Endothelial cell of umbilical vein (primary cell): ENCODE data around the gene PSMA6. TPM values are rescaled to one million over a fixed set of nuclear protein-coding genes. Genes with fewer than 3 reads are reported as not detected.

Source experiments
- Bru-seq: library from RNA; stranded (reverse); fragments of 400-500 nt; gene quantifications from one replicate; lab custom pipeline; 2021; lab: Mats Ljungman, UMichigan
- BruChase-seq, 2 experiments: library from RNA; stranded (reverse); fragments of 400-500 nt; gene quantifications; one replicate each; lab custom pipeline; 2021; lab: Mats Ljungman, UMichigan
- BruUV-seq: library from RNA; stranded (reverse); fragments of 400-500 nt; replicated peaks from 2 replicates; lab custom pipeline; 2021; lab: Mats Ljungman, UMichigan
- CTCF ChIA-PET: fragments of 300-600, 350-600 bp; sonication (Branson Sonifier 250); formaldehyde crosslinking; loops from one replicate; lab custom pipeline; 2021; ENCODE audit warnings: antibody characterized with exemption, inconsistent platforms; lab: Charles Lee
- POLR2A ChIA-PET: fragments of 300-600, 350-600 bp; sonication (Branson Sonifier 250); formaldehyde crosslinking; loops from one replicate; lab custom pipeline; 2021; ENCODE audit warnings: antibody characterized with exemption, inconsistent platforms; lab: Charles Lee
- DNase-seq: peaks from one replicate; pipeline ENCODE4 v3.0.0-alpha.2; 2011; ENCODE audit warnings: low read depth, low spot score
- FAIRE-seq: peaks from 2 replicates; lab custom pipeline; 2011; peaks lifted over from hg19 to GRCh38; lab: Jason Lieb, UNC
- H2AFZ ChIP-seq: 2 replicates; pipeline ENCODE4 v1.6.0; 2012; ENCODE audit warnings: low read depth, low read length, control low read depth, inconsistent platforms
- H3K27ac ChIP-seq: 2 replicates; pipeline ENCODE4 v1.5.1; 2011; ENCODE audit warnings: low read depth, mild to moderate bottlenecking, control low read depth, low read length, moderate library complexity; ENCODE audit not compliant: insufficient read depth
- H3K27me3 ChIP-seq, 2 experiments: 2 replicates each; pipeline versions ENCODE4 v1.6.0 to v1.6.1; 2011; ENCODE audit warnings: low read length in 2 of 2, mixed read lengths in 1 of 2; ENCODE audit not compliant: control insufficient read depth in 2 of 2, insufficient read depth in 2 of 2
- H3K36me3 ChIP-seq, 2 experiments: 2 replicates in 1 of 2; 3 replicates in 1 of 2; pipeline ENCODE4 v1.5.1; 2011; ENCODE audit warnings: low read length in 2 of 2, mild to moderate bottlenecking in 1 of 2, moderate library complexity in 1 of 2; ENCODE audit not compliant: control insufficient read depth in 2 of 2, insufficient read depth in 2 of 2; ENCODE audit errors: extremely low read depth in 1 of 2
- H3K4me1 ChIP-seq: 3 replicates; pipeline ENCODE4 v1.5.1; 2011; ENCODE audit warnings: mild to moderate bottlenecking, low read length; ENCODE audit not compliant: control insufficient read depth, insufficient read depth; ENCODE audit errors: extremely low read depth
- H3K4me2 ChIP-seq: 2 replicates; pipeline ENCODE4 v1.6.1; 2011; ENCODE audit warnings: low read length, control low read depth, mixed read lengths; ENCODE audit not compliant: insufficient read depth
- H3K4me3 ChIP-seq, 3 experiments: fragments of 200-600 bp in 1 of 3; sonication (generic), shearing (Covaris generic) in 1 of 3; replicated peaks in 1 of 3; 2 replicates each; pipeline ENCODE4 v1.5.1; 2011 to 2016; ENCODE audit warnings: control low read depth in 3 of 3, low read length in 3 of 3, mild to moderate bottlenecking in 2 of 3, inconsistent platforms in 1 of 3, low read depth in 1 of 3, moderate library complexity in 1 of 3; ENCODE audit not compliant: insufficient read depth in 1 of 3
- H3K79me2 ChIP-seq: 2 replicates; pipeline ENCODE4 v1.6.0; 2012; ENCODE audit warnings: low read length, inconsistent platforms; ENCODE audit not compliant: control insufficient read depth, insufficient read depth
- H3K9ac ChIP-seq: replicated peaks from 2 replicates; pipeline ENCODE3; 2011; ENCODE audit warnings: low read length, control low read depth; ENCODE audit not compliant: insufficient read depth; ENCODE audit errors: extremely low read depth
- H3K9me1 ChIP-seq: replicated peaks from 3 replicates; pipeline ENCODE4 v1.6.0; 2011; ENCODE audit warnings: mild to moderate bottlenecking, low read length; ENCODE audit not compliant: control insufficient read depth, insufficient read depth; ENCODE audit errors: extremely low read depth
- H3K9me3 ChIP-seq: replicated peaks from 2 replicates; pipeline ENCODE4 v1.5.1; 2012; ENCODE audit warnings: low read length, inconsistent platforms; ENCODE audit not compliant: control insufficient read depth, insufficient read depth
- H4K20me1 ChIP-seq: replicated peaks from 2 replicates; pipeline ENCODE3; 2011; ENCODE audit warnings: mild to moderate bottlenecking, low read length; ENCODE audit not compliant: control insufficient read depth, insufficient read depth; ENCODE audit errors: extremely low read depth
- CTCF ChIP-seq, 2 donors: IDR thresholded peaks; 1 replicate in 1 of 2; 2 replicates in 1 of 2; pipeline ENCODE4 v1.5.1; 2011; ENCODE audit warnings: low read length in 2 of 2, mild to moderate bottlenecking in 2 of 2, moderate library complexity in 2 of 2, control low read depth in 1 of 2, inconsistent platforms in 1 of 2, low read depth in 1 of 2; ENCODE audit not compliant: insufficient read depth in 1 of 2; ENCODE audit errors: extremely low read depth in 1 of 2
- EZH2 ChIP-seq: IDR thresholded peaks from 2 replicates; pipeline ENCODE4 v1.6.1; 2012; ENCODE audit warnings: borderline replicate concordance, low read depth, mild to moderate bottlenecking, moderate library complexity, low read length, inconsistent platforms; ENCODE audit not compliant: severe bottlenecking
- FOS ChIP-seq: IDR thresholded peaks from 2 replicates; pipeline ENCODE4 v1.6.1; 2011; ENCODE audit warnings: mild to moderate bottlenecking, low read length, moderate library complexity, borderline replicate concordance; ENCODE audit not compliant: insufficient read depth
- GATA2 ChIP-seq: IDR thresholded peaks from 2 replicates; pipeline ENCODE4 v1.7.0; 2011; ENCODE audit warnings: low read depth, mild to moderate bottlenecking, moderate library complexity, mixed read lengths, low read length; ENCODE audit not compliant: insufficient read length, insufficient read depth
- JUN ChIP-seq: IDR thresholded peaks from 2 replicates; pipeline ENCODE4 v1.6.1; 2011; ENCODE audit warnings: borderline replicate concordance, low read depth; ENCODE audit not compliant: insufficient read length, insufficient read depth
- MAX ChIP-seq: IDR thresholded peaks from 2 replicates; pipeline ENCODE4 v1.6.1; 2011; ENCODE audit not compliant: insufficient read depth, insufficient read length
- MYC ChIP-seq: IDR thresholded peaks from one replicate; pipeline ENCODE4 v1.6.1; 2011; ENCODE audit warnings: mild to moderate bottlenecking, low read depth, low read length
- POLR2A ChIP-seq: IDR thresholded peaks from 2 replicates; pipeline ENCODE4 v1.6.1; 2012; ENCODE audit warnings: low read depth, mild to moderate bottlenecking, control low read depth, low read length
- POLR2AphosphoS5 ChIP-seq: IDR thresholded peaks from 2 replicates; pipeline ENCODE4 v1.6.1; 2012; ENCODE audit warnings: low read depth, mild to moderate bottlenecking, control low read depth, low read length, moderate library complexity; ENCODE audit not compliant: insufficient read depth
- dilution Hi-C: fragments of 300-500 bp; cut with MboI; formaldehyde crosslinking; loops from one replicate; pipeline ENCODE4 v1.15.0; 2019; ENCODE audit warnings: low sequenced_read_pairs; ENCODE audit not compliant: extremely low pct_ligation_motif_present
- intact Hi-C: fragments of 100-400 bp; cut with micrococcal nuclease; formaldehyde crosslinking; loops from one replicate; pipeline ENCODE4 v1.10.0; 2022
- long read RNA-seq: library from polyadenylated mRNA; stranded (forward); transcript quantifications from one replicate; pipeline ENCODE4 v2.0.0, GENCODE V29; 2021
- polyA minus RNA-seq, 3 experiments: library from RNA; depleted of rRNA, polyadenylated mRNA; stranded (reverse); fragments of >200 nt; gene quantifications; 1 replicate in 1 of 3; 2 replicates in 2 of 3; pipeline ENCODE4 v1.2.3, GENCODE V29; 2011
- polyA plus RNA-seq, 4 experiments: library from polyadenylated mRNA; depleted of rRNA in 3 of 4; stranded (reverse) in 3 of 4; unstranded in 1 of 4; fragments of >200 nt; gene quantifications; 2 replicates each; pipeline versions ENCODE4 v1.2.1 to v1.2.3, GENCODE V29; 2011 to 2012; ENCODE audit warnings: missing spikeins in 1 of 4
- total RNA-seq: library from RNA; stranded (reverse); gene quantifications from 2 replicates; pipeline ENCODE4 v1.2.3, GENCODE V29; 2021

Gene PSMA6
- total RNA-seq: 195 and 197 TPM in 2 replicates
- 130 and 170 TPM in 2 replicates for polyA plus RNA-seq
- 210 and 228 TPM in 2 replicates for polyA plus RNA-seq (2011; cell fraction: cytosol; rRNA removed)
- 112 and 131 TPM in 2 replicates for polyA plus RNA-seq (2011; cell fraction: nucleus; rRNA removed)
- 191 and 291 TPM in 2 replicates for polyA plus RNA-seq (2012)
- polyA minus RNA-seq: 77.7 and 97.9 TPM in 2 replicates
- polyA minus RNA-seq (2011; cell fraction: cytosol; rRNA and poly(A)+ RNA removed): 109 TPM
- 38.7 and 40.8 TPM in 2 replicates for polyA minus RNA-seq (2011; cell fraction: nucleus; rRNA and poly(A)+ RNA removed)
- Bru-seq, nascent RNA: percentile 93 among the genes with signal in this experiment
- BruChase-seq, experiment 1, labeled RNA remaining after a 6-hour chase: percentile 99 among the genes with signal in this experiment
- BruChase-seq, experiment 2, labeled RNA remaining after a 2-hour chase: percentile 97 among the genes with signal in this experiment
- long read RNA-seq, full-length matches to known transcripts: 616 of 627 reads
- long read RNA-seq, partial matches to known transcripts: 0 of 627 reads
- long read RNA-seq, other reads (novel, unspliced or antisense): 11 of 627 reads

GRCh38 chr14:35292051-35292769, at the start of gene PSMA6:
TSS of gene PSMA6 (plus strand) at chr14:35292382. CDS start at chr14:35292477, 95 bp downstream.
- FAIRE-seq: peak; percentile 96
- DNase-seq: peak; percentile 100
- Histone ChIP-seq H2AFZ (peak within 1 kb of the TSS; percentile 80), H3K79me2 (peaks cover 47% of the 10 kb centered on the region), H3K9me3 (no peaks in the 10 kb centered on the region), H3K9ac (peak within 1 kb of the TSS; percentile 95), H3K36me3 (no peaks in the 10 kb centered on the region), H3K4me3 (peak within 1 kb of the TSS; percentile 69 to 87 (median 87)), H3K9me1 (no peaks in the 10 kb centered on the region), H3K4me2 (peak within 1 kb of the TSS; percentile 96), H3K27me3 (no peaks in the 10 kb centered on the region), H3K27ac (peak within 1 kb of the TSS; percentile 77), H4K20me1 (peaks cover 2% of the 10 kb centered on the region), H3K4me1 (peaks cover 16% of the 10 kb centered on the region)
- TF ChIP-seq FOS (no peak), CTCF (IDR thresholded peaks at IDR 0.05; ENCODE audit: extremely low read depth in 1 of 2, insufficient read depth in 1 of 2, low read depth in 1 of 2, low read length in 2 of 2) (no peak), MYC (no peak), MAX (peak; percentile 9), JUN (no peak), POLR2A (peak; percentile 81), POLR2AphosphoS5 (peak; percentile 84), GATA2 (no peak), EZH2 (no peak)
- dilution Hi-C loops: no loop called here
- CTCF ChIA-PET: interaction anchor here (0.7 to 2.8 kb wide), 18 partner anchors 8 to 395 kb away, joined by 3 to 31 read pairs (median 4); partner anchors contain the start of gene NFKBIA
- POLR2A ChIA-PET: interaction anchor here (0.5 to 2.2 kb wide), 8 partner anchors 8 to 309 kb away, joined by 3 to 16 read pairs (median 4); partner anchors contain the start of genes NFKBIA, PPP2R3C and SRP54
- intact Hi-C loops: loop anchor here (1.0 to 10.0 kb wide), 7 partner anchors 50 to 513 kb away; partner anchors contain the start of genes NFKBIA, PPP2R3C, PRORP and RALGAPA1
- BruUV-seq: TSS peak; percentile 70
